ENCODE results near the gene B4GALNT2. TPM values are rescaled to one million over a fixed set of nuclear protein-coding genes. Genes with fewer than 3 reads are reported as not detected.
"Not testable (repeated sequence)": the region's sequence is repeated elsewhere in the genome, so short reads cannot be mapped to it uniquely, and the experiment has no call there.

B4GALNT2 gene
- total RNA-seq, 1 experiment from 2014 or later = not detected

- DNase-seq (ENCODE audit: extremely low read depth, low read depth) = no peak
Measured at GRCh38 chr17:49120166-49120565, 12.4 kb upstream of the B4GALNT2 start.

GRCh38 chr17:49121696-49122292 is 10.8 kb upstream of the B4GALNT2 start:
- DNase-seq (ENCODE audit: extremely low read depth, low read depth) = no peak

DNA sequence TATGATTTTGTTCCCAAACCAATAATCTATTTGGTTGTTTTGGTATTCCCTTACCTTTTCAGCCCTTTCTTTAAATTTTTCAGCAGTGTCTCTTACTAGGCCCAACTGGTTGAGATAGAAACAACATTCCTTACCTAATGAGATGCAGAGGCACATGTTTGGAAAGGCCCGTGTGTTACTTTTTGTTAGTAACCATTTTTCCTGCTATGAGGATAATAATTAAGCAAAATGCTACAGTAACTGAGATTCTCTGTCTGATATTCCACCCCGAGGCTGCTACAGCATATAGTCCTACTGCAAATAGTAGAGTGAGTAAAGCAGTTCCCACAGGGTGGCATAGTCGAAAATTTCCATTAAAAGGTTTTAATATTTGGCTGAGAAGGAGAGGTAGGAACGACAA is 10.0 kb upstream of the B4GALNT2 start:
- no peak for DNase-seq (ENCODE audit: extremely low read depth, low read depth)

- DNase-seq (ENCODE audit: extremely low read depth, low read depth) = no peak
Measured at GRCh38 chr17:49123061-49123460, 9.5 kb upstream of the B4GALNT2 start.

- no peak for DNase-seq (ENCODE audit: extremely low read depth, low read depth)
Measured at GRCh38 chr17:49125449-49125848, 7.1 kb upstream of the B4GALNT2 start.

- not testable (repeated sequence) for DNase-seq (ENCODE audit: extremely low read depth, low read depth)
Measured at GRCh38 chr17:49126183-49126859, 6.2 kb upstream of the B4GALNT2 start.

DNA sequence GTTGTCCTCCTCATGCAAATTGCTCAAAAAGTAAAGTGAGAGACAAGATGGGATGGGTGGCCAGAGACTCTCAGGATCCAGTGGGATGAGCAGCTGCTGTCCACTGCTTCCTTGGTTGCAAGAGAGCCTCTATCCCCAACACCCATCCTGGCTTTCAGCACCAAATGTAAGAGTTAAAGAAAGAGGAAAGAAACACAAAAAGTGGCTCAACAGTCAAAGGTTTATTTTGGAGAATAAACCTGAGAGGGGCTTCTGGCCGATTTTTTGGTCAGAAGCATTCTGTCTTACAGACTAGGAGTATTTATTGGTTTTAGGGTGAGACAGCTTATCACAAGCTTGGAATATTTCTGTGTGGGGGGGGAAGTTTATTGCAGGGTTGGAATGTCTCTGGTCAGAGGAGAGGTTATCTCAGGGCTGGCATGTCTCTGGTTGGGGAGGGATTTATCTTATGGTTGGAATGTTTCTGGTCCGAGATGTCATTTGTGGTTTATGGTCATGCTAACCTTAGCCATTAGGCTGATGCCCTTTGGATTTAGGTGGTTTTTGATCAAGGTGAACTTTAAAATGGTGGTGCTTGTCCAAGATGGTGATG is 3.1 kb upstream of the B4GALNT2 start:
- DNase-seq (ENCODE audit: extremely low read depth, low read depth) = not testable (repeated sequence)

DNA sequence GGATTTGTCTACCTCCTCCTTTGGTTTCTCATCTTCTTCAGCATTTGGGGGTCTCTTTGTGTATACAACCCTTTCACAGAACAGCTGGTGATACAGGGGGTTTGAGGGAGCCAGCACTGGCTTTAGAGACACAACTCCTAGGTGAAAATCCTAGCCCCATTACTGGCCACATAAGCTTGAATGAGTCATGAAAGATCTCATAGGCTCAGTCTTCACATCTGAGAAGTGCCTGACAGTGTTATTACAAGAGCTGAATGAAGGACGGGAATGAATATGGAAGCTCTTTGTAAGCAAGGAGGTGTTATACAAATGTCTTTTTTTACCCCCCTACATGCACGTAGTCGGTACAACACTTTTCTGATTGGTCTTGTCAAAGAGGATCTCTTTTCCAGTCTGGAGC is 1.7 kb upstream of the B4GALNT2 start:
- DNase-seq (ENCODE audit: extremely low read depth, low read depth) = no peak

GRCh38 chr17:49132317-49132698 is 261 bp upstream of the B4GALNT2 start:
- no peak for DNase-seq (ENCODE audit: extremely low read depth, low read depth)

GRCh38 chr17:49136335-49136734 is 3.8 kb downstream of the B4GALNT2 start:
- DNase-seq (ENCODE audit: extremely low read depth, low read depth) = no peak

DNA sequence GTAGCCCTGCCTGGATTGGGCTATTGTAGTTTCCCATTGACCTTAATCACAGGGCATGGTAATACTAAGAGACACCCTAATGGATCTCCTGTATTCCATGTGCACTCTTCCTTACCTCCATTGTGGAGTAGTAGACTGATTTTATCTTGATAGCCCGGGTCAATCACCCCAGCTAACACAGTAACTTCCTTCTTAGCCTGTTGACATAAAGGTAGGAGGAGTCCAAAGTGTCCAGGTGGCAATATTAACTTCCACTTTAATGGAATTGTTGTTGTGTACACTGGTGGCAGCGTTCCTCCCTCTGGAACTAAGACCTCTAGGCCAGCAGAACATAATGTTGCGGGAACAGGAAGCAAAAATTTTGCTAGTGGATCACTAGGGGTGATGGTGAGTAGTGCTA is 13.1 kb downstream of the B4GALNT2 start:
- not testable (repeated sequence) for DNase-seq (ENCODE audit: extremely low read depth, low read depth)

- DNase-seq (ENCODE audit: extremely low read depth, low read depth) = peak; percentile 8
Measured at GRCh38 chr17:49146620-49147306, 14.2 kb downstream of the B4GALNT2 start.

GRCh38 chr17:49148171-49148570 is 15.6 kb downstream of the B4GALNT2 start:
- no peak for DNase-seq (ENCODE audit: extremely low read depth, low read depth)

GRCh38 chr17:49151996-49152395 is 19.4 kb downstream of the B4GALNT2 start:
- no peak for DNase-seq (ENCODE audit: extremely low read depth, low read depth)

- DNase-seq (ENCODE audit: extremely low read depth, low read depth) = no peak
Measured at GRCh38 chr17:49156256-49156655, 23.7 kb downstream of the B4GALNT2 start.

- no peak for DNase-seq (ENCODE audit: extremely low read depth, low read depth)
Measured at GRCh38 chr17:49157784-49158183, 25.2 kb downstream of the B4GALNT2 start.

DNA sequence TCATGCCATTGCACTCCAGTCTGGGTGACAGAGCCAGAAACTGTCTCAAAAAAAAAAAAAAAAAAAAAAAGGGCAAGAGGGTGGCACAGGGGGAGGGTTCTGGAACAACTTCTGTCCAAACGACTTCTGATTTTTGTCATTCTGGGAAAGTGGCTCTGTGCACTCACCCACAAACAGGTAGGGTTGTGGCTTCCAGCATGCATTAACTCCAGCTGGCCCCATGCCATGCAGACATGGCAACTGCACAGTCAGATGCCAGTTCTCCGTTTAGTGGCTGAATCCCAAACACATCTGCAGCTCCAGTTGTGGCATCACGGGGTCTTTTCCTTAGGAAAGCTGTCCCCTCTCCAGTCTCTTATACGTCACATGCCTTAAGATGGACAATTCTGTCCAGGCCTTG is 30.3 kb downstream of the B4GALNT2 start:
- DNase-seq (ENCODE audit: extremely low read depth, low read depth) = no peak

DNA sequence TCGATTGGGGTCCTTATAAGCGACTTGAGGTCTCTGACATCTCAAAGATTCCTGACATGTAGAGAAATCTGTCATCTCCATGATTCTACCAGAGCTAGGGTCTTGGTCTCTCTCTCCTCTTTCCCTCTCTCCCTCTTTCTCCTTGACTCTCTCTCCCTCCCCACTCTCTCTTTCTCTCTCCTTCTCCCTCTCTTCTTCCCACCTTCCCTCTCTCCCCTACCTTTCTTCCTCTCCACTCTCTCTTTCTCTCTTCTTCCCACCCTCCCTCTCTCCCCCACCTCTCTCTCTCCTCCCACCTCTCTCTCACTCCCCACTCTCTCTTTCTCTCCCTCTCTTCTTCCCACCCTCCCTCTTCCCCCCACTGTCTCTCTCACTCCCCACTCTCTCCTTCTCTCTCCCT is 32.6 kb downstream of the B4GALNT2 start:
- no peak for DNase-seq (ENCODE audit: extremely low read depth, low read depth)

DNA sequence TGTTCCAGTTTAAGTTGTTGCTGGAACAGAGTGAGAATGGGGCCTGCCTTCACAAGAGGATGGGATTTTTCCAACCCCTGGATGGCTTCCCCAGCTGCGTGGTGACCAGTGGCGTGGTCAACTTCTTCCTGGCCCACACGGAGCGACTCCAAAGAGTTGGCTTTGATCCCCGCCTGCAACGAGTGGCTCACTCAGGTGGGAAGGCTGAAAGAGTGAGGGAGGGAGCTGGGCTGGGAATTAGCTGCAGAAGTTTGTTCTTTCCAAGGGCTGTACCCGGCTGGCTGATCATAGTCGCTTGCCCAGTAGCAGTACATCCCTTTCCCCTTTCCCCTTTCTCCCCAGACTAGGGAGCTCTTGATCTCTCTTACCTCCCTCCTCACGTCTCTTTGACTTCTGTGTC is 36.1 kb downstream of the B4GALNT2 start:
- DNase-seq (ENCODE audit: extremely low read depth, low read depth) = no peak

GRCh38 chr17:49170216-49170615 is 37.6 kb downstream of the B4GALNT2 start:
- DNase-seq (ENCODE audit: extremely low read depth, low read depth) = no peak

DNA sequence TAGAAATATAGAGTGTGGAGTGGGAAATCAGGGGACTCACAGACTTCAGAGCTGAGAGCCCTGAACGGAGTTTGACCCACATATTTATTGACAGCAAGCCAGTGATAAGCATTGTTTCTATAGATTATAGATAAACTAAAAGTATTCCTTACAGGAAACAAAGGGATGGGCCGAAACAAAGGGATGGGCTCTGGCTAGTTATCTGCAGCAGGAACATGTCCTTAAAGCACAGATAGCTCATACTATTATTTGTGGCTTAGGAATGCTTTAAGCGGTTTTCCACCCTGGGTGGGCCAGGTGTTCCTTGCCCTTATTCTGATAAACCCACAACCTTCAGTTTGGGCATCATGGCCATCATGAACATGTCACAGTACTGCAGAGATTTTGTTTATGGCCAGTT is 38.1 kb downstream of the B4GALNT2 start:
- DNase-seq (ENCODE audit: extremely low read depth, low read depth) = not testable (repeated sequence)

DNA sequence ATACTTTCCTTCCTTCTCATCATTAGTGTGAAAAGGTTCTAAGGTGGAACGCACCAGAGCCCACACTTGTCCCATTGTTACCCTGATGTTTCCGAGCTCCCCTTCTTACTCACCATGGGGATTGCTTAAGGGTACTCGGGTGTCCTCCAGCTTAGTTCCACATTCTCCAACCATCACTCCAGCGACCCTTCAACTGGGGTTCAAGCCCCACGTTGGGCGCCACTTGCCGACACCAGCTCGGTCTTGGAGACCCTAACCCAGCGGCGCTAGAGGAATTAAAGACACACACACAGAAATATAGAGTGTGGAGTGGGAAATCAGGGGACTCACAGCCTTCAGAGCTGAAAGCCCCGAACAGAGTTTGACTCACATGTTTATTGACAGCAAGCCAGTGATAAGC is 43.4 kb downstream of the B4GALNT2 start:
- not testable (repeated sequence) for DNase-seq (ENCODE audit: extremely low read depth, low read depth)
